ENCODE measurements around the gene TCERG1L.

DNA sequence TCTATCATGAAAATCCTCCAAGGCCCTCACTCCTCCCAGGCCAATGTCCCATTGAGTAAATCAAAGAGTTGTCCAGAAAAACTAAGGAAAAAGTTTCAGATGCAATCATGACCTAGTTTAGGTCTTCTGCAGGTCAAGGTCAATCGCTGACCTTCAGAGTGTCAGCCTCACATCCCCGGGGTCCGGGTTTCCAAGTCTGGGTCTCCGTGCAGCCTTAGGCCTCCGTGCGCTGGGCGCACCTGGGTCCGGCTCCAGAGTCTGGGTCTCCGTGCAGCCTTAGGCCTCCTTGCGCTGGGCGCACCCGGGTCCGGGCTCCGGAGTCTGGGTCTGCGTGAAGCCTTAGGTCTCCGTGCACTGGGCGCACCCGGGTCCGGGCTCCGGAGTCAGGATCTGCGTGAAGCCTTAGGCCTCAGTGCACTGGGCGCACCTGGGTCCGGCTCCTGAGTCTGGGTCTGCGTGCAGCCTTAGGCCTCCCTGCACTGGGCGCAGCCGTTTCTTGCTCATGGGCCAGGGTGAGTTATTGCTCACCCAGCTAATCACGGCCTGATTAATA, 236.2 kb downstream of the TCERG1L start:
- TF ChIP-seq POLR2AphosphoS5 (IDR thresholded peaks at IDR 0.05; ENCODE audit: low read depth): no peak
- TF ChIP-seq CTCF (IDR thresholded peaks at IDR 0.05; ENCODE audit: insufficient read depth, low read length): no peak
- TF ChIP-seq, protein P1, sequence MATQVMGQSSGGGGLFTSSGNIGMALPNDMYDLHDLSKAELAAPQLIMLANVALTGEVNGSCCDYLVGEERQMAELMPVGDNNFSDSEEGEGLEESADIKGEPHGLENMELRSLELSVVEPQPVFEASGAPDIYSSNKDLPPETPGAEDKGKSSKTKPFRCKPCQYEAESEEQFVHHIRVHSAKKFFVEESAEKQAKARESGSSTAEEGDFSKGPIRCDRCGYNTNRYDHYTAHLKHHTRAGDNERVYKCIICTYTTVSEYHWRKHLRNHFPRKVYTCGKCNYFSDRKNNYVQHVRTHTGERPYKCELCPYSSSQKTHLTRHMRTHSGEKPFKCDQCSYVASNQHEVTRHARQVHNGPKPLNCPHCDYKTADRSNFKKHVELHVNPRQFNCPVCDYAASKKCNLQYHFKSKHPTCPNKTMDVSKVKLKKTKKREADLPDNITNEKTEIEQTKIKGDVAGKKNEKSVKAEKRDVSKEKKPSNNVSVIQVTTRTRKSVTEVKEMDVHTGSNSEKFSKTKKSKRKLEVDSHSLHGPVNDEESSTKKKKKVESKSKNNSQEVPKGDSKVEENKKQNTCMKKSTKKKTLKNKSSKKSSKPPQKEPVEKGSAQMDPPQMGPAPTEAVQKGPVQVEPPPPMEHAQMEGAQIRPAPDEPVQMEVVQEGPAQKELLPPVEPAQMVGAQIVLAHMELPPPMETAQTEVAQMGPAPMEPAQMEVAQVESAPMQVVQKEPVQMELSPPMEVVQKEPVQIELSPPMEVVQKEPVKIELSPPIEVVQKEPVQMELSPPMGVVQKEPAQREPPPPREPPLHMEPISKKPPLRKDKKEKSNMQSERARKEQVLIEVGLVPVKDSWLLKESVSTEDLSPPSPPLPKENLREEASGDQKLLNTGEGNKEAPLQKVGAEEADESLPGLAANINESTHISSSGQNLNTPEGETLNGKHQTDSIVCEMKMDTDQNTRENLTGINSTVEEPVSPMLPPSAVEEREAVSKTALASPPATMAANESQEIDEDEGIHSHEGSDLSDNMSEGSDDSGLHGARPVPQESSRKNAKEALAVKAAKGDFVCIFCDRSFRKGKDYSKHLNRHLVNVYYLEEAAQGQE (IDR thresholded peaks at IDR 0.05; ENCODE audit: insufficient replicate concordance, low read depth): no peak
- no peak for TF ChIP-seq GABPA (IDR thresholded peaks at IDR 0.05; ENCODE audit: low read depth)
- TF ChIP-seq SPI1 (IDR thresholded peaks at IDR 0.05; ENCODE audit: borderline replicate concordance, low read depth): no peak
